T-cell (primary cell): ENCODE measurements around the gene ANKHD1. TPM values are rescaled to one million over a fixed set of nuclear protein-coding genes. Genes with fewer than 3 reads are reported as not detected.

Experiments
- ATAC-seq, 4 experiments: fragments of 200-7000 bp in 3 of 4; fragments of 150-1000 bp in 1 of 4; cut with Tn5 transposase; replicated peaks in 1 of 4; 1 replicate in 3 of 4; 2 replicates in 1 of 4; pipeline ENCODE4 v1.10.0; 2021; ENCODE audit warnings: moderate library complexity in 3 of 4, mild to moderate bottlenecking in 2 of 4, moderate number of reproducible peaks in 1 of 4
- CTCF ChIA-PET, 2 donors: fragments of 300-600 bp; sonication (Branson Sonifier 250); formaldehyde crosslinking; loops; one replicate each; lab custom pipeline; 2022; ENCODE audit warnings: antibody characterized with exemption in 2 of 2; lab: Charles Lee
- POLR2A ChIA-PET, 2 donors: fragments of 300-600 bp; sonication (Branson Sonifier 250); formaldehyde crosslinking; loops; one replicate each; lab custom pipeline; 2022; ENCODE audit warnings: antibody characterized with exemption in 2 of 2; lab: Charles Lee
- DNase-seq, 35 experiments: peaks; one replicate each; pipeline versions ENCODE4 v3.0.0 to v3.0.0-alpha.2; 2013 to 2023
- H3K27ac ChIP-seq: one replicate; pipeline ENCODE4 v1.5.1; 2013; ENCODE audit warnings: low read length
- H3K27me3 ChIP-seq, 2 experiments: replicated peaks in 1 of 2; 1 replicate in 1 of 2; 2 replicates in 1 of 2; pipeline versions ENCODE4 v1.6.1 to v1.7.0; 2013; ENCODE audit warnings: low read length in 1 of 2, mixed read lengths in 1 of 2; ENCODE audit not compliant: control insufficient read depth in 2 of 2, insufficient read depth in 2 of 2; ENCODE audit errors: extremely low read depth in 1 of 2
- H3K36me3 ChIP-seq, 2 donors: 1 replicate in 1 of 2; 2 replicates in 1 of 2; pipeline versions ENCODE4 v1.6.1 to v1.7.0; 2013; ENCODE audit warnings: low read length in 1 of 2; ENCODE audit not compliant: control insufficient read depth in 2 of 2, insufficient read depth in 1 of 2; ENCODE audit errors: extremely low read depth in 1 of 2
- H3K4me1 ChIP-seq, 2 experiments: 1 replicate in 1 of 2; 2 replicates in 1 of 2; pipeline versions ENCODE4 v1.6.1 to v1.7.0; 2013; ENCODE audit warnings: low read length in 2 of 2, mixed read lengths in 1 of 2; ENCODE audit not compliant: insufficient read depth in 2 of 2, control insufficient read depth in 1 of 2; ENCODE audit errors: extremely low read depth in 1 of 2
- H3K4me3 ChIP-seq, 2 donors: 1 replicate in 1 of 2; 2 replicates in 1 of 2; pipeline versions ENCODE4 v1.5.1 to v1.7.0; 2013; ENCODE audit warnings: mild to moderate bottlenecking in 2 of 2, low read length in 1 of 2, moderate library complexity in 1 of 2; ENCODE audit not compliant: control insufficient read depth in 1 of 2; ENCODE audit errors: extremely low read depth in 1 of 2
- H3K9me3 ChIP-seq: 2 replicates; pipeline ENCODE4 v1.7.0; 2013
- H3K27ac Mint-ChIP-seq, 2 donors: one replicate each; pipeline ENCODE4 v1.8.0; 2020 to 2021; ENCODE audit warnings: mild to moderate bottlenecking in 2 of 2, mixed read lengths in 2 of 2
- H3K27me3 Mint-ChIP-seq, 2 donors: one replicate each; pipeline ENCODE4 v1.8.0; 2021 to 2022; ENCODE audit warnings: mixed read lengths in 2 of 2
- H3K36me3 Mint-ChIP-seq: one replicate; pipeline ENCODE4 v1.8.0; 2021; ENCODE audit warnings: mixed read lengths
- H3K4me1 Mint-ChIP-seq, 3 donors: one replicate each; pipeline ENCODE4 v1.8.0; 2020 to 2022; ENCODE audit warnings: mixed read lengths in 3 of 3, mild to moderate bottlenecking in 1 of 3
- H3K4me3 Mint-ChIP-seq, 3 donors: one replicate each; pipeline ENCODE4 v1.8.0; 2020 to 2022; ENCODE audit warnings: mild to moderate bottlenecking in 3 of 3, mixed read lengths in 3 of 3, moderate library complexity in 3 of 3
- H3K9me3 Mint-ChIP-seq, 3 donors: one replicate each; pipeline ENCODE4 v1.8.0; 2020 to 2022; ENCODE audit warnings: mixed read lengths in 3 of 3
- WGBS: methylation state at CpG from one replicate; pipeline ENCODE4 v1.1.5; 2013; ENCODE audit warnings: missing lambda C conversion rate; ENCODE audit not compliant: insufficient coverage; 5-methylcytosine and 5-hydroxymethylcytosine counted together
- total RNA-seq, 35 experiments: library from RNA in 6 of 35; stranded (reverse) in 6 of 35; fragments of 120-200 nt in 1 of 35; gene quantifications; one replicate each; pipeline versions ENCODE4 v1.2.1 to v1.2.4 and lab custom pipeline; 2013 to 2026

Gene ANKHD1
- total RNA-seq, 5 donors from 2014 or later (not counting 1 experiment from before 2014, with no cell fraction given): 184 to 220 (median 203) TPM

GRCh38 chr5:140570058-140570457 is 168.4 kb downstream of the ANKHD1 start:
- H3K27ac Mint-ChIP-seq: peak overlapping the region; percentile 98 to 99
- H3K27me3 ChIP-seq: no peaks in the 10 kb centered on the region
- ChIA-PET CTCF (interaction anchor here (0.6 to 1.4 kb wide), 4 partner anchors 22 to 65 kb away, joined by 3 to 9 read pairs (median 5); partner anchors contain the start of gene EIF4EBP3 (in 1 of the 2)), POLR2A (interaction anchor here in 1 of 2 donors (0.6 kb wide), 1 partner anchor 364 kb away, joined by 4 read pairs; no protein-coding TSS in a partner anchor)
- no peaks in the 10 kb centered on the region for H3K9me3 Mint-ChIP-seq
- H3K4me3 ChIP-seq: no peak overlapping the region
- H3K27me3 Mint-ChIP-seq: no peaks in the 10 kb centered on the region
- 100% methylated on average over 4 of the region's 4 CpGs for WGBS
- peaks cover 28% of the 10 kb centered on the region for H3K36me3 Mint-ChIP-seq
- ATAC-seq (no peak), DNase-seq (peak in 1 of 35 experiments; percentile 4)
- peaks cover 11 to 35% of the 10 kb centered on the region in 2 donors for H3K36me3 ChIP-seq
- peak overlapping the region in 1 of 3 donors; percentile 75 for H3K4me3 Mint-ChIP-seq
- H3K4me1 Mint-ChIP-seq: peaks cover 46 to 55% (median 49%) of the 10 kb centered on the region in 3 donors
- H3K4me1 ChIP-seq: peaks cover 5 to 41% of the 10 kb centered on the region in 2 experiments
- no peaks in the 10 kb centered on the region for H3K9me3 ChIP-seq
- H3K27ac ChIP-seq: peak overlapping the region; percentile 87

- no peak for ATAC-seq
- ChIA-PET POLR2A (interaction anchor here (0.6 kb wide), 2 partner anchors 13 kb away, joined by 3 read pairs; partner anchors contain the start of gene SRA1 (in 1 of the 2)), CTCF (interaction anchor here in 1 of 2 donors (0.6 kb wide), 1 partner anchor 33 kb away, joined by 6 read pairs; no protein-coding TSS in a partner anchor)
- 100% methylated on average over 1 of the region's 1 CpG for WGBS
- Histone ChIP-seq H3K4me3 (no peak overlapping the region), H3K36me3 (peaks cover 11 to 35% of the 10 kb centered on the region in 2 donors), H3K27ac (peak overlapping the region; percentile 87), H3K9me3 (no peaks in the 10 kb centered on the region), H3K4me1 (peaks cover under 1 to 37% of the 10 kb centered on the region in 2 experiments), H3K27me3 (no peaks in the 10 kb centered on the region)
- Mint-ChIP-seq H3K36me3 (peaks cover 28% of the 10 kb centered on the region), H3K4me3 (peak overlapping the region in 1 of 3 donors; percentile 75), H3K27me3 (no peaks in the 10 kb centered on the region), H3K27ac (peak overlapping the region; percentile 98 to 99), H3K4me1 (peaks cover 42 to 51% (median 45%) of the 10 kb centered on the region in 3 donors), H3K9me3 (no peaks in the 10 kb centered on the region)
- DNase-seq: no peak
Measured at GRCh38 chr5:140570488-140570887, 168.9 kb downstream of the ANKHD1 start.

GRCh38 chr5:140571105-140571504 is 169.5 kb downstream of the ANKHD1 start:
- no peak for ATAC-seq
- Histone ChIP-seq H3K36me3 (peaks cover 9 to 34% of the 10 kb centered on the region in 2 donors), H3K4me3 (no peak overlapping the region), H3K4me1 (peaks cover 0 to 32% of the 10 kb centered on the region in 2 experiments), H3K27ac (no peak overlapping the region), H3K9me3 (no peaks in the 10 kb centered on the region), H3K27me3 (no peaks in the 10 kb centered on the region)
- Mint-ChIP-seq H3K9me3 (no peaks in the 10 kb centered on the region), H3K27me3 (no peaks in the 10 kb centered on the region), H3K4me3 (peak overlapping the region in 2 of 3 donors; percentile 13 to 31), H3K4me1 (peaks cover 36 to 47% (median 39%) of the 10 kb centered on the region in 3 donors), H3K27ac (no peak overlapping the region), H3K36me3 (peaks cover 28% of the 10 kb centered on the region)
- POLR2A ChIA-PET: interaction anchor here (0.6 kb wide), 2 partner anchors 13 to 14 kb away, joined by 3 read pairs; partner anchors contain the start of gene SRA1 (in 1 of the 2)
- no peak for DNase-seq
- CTCF ChIA-PET: interaction anchor here in 1 of 2 donors (0.8 kb wide), 1 partner anchor 151 kb away, joined by 3 read pairs; no protein-coding TSS in a partner anchor
- WGBS: 89% methylated on average over 1 of the region's 5 CpGs

GRCh38 chr5:140573683-140574082 is 172.1 kb downstream of the ANKHD1 start:
- ChIA-PET POLR2A (no interaction called here), CTCF (no interaction called here)
- Histone ChIP-seq H3K4me1 (peaks cover 0 to 14% of the 10 kb centered on the region in 2 experiments), H3K4me3 (no peak overlapping the region), H3K9me3 (no peaks in the 10 kb centered on the region), H3K27me3 (no peaks in the 10 kb centered on the region), H3K27ac (no peak overlapping the region), H3K36me3 (peaks cover 2 to 13% of the 10 kb centered on the region in 2 donors)
- H3K36me3 Mint-ChIP-seq: peaks cover 13% of the 10 kb centered on the region
- no peak for DNase-seq
- ATAC-seq: no peak
- H3K9me3 Mint-ChIP-seq: no peaks in the 10 kb centered on the region
- no peak overlapping the region for H3K27ac Mint-ChIP-seq
- 96% methylated on average over 5 of the region's 7 CpGs for WGBS
- no peak overlapping the region for H3K4me3 Mint-ChIP-seq
- peaks cover 14 to 30% (median 23%) of the 10 kb centered on the region in 3 donors for H3K4me1 Mint-ChIP-seq
- no peaks in the 10 kb centered on the region for H3K27me3 Mint-ChIP-seq

- H3K4me1 Mint-ChIP-seq: peaks cover 9 to 25% (median 18%) of the 10 kb centered on the region in 3 donors
- DNase-seq: no peak
- H3K9me3 ChIP-seq: no peaks in the 10 kb centered on the region
- peaks cover 0 to 9% of the 10 kb centered on the region in 2 experiments for H3K4me1 ChIP-seq
- ChIA-PET CTCF (no interaction called here), POLR2A (no interaction called here)
- H3K27ac Mint-ChIP-seq: no peak overlapping the region
- H3K36me3 ChIP-seq: peaks cover 0 to 13% of the 10 kb centered on the region in 2 donors
- 88% methylated on average over 1 of the region's 3 CpGs for WGBS
- no peaks in the 10 kb centered on the region for H3K27me3 Mint-ChIP-seq
- no peaks in the 10 kb centered on the region for H3K9me3 Mint-ChIP-seq
- no peak overlapping the region for H3K27ac ChIP-seq
- peaks cover 12% of the 10 kb centered on the region for H3K36me3 Mint-ChIP-seq
- no peak for ATAC-seq
- no peak overlapping the region for H3K4me3 Mint-ChIP-seq
- H3K4me3 ChIP-seq: no peak overlapping the region
- peaks cover 0 to 2% of the 10 kb centered on the region in 2 experiments for H3K27me3 ChIP-seq
Measured at GRCh38 chr5:140574165-140574564, 172.5 kb downstream of the ANKHD1 start.

GRCh38 chr5:140575309-140575708 is 173.7 kb downstream of the ANKHD1 start:
- Histone ChIP-seq H3K27me3 (peaks cover 0 to 2% of the 10 kb centered on the region in 2 experiments), H3K4me3 (no peak overlapping the region), H3K36me3 (peaks cover 0 to 6% of the 10 kb centered on the region in 2 donors), H3K27ac (no peak overlapping the region), H3K9me3 (no peaks in the 10 kb centered on the region), H3K4me1 (no peaks in the 10 kb centered on the region)
- 100% methylated on average over 2 of the region's 8 CpGs for WGBS
- no peak for ATAC-seq
- no peak overlapping the region for H3K27ac Mint-ChIP-seq
- H3K27me3 Mint-ChIP-seq: peaks cover 0 to 2% of the 10 kb centered on the region in 2 donors
- H3K4me1 Mint-ChIP-seq: peaks cover 3 to 14% (median 7%) of the 10 kb centered on the region in 3 donors
- POLR2A ChIA-PET: no interaction called here
- no peak overlapping the region for H3K4me3 Mint-ChIP-seq
- DNase-seq: peak in 1 of 35 experiments; percentile 12
- H3K9me3 Mint-ChIP-seq: no peaks in the 10 kb centered on the region
- CTCF ChIA-PET: no interaction called here
- peaks cover 10% of the 10 kb centered on the region for H3K36me3 Mint-ChIP-seq
